ENCODE measurements around the gene HERC5.
"Not testable (repeated sequence)": the region's sequence is repeated elsewhere in the genome, so short reads cannot be mapped to it uniquely, and the experiment has no call there.

HERC5 gene

GRCh38 chr4:88456670-88457306 lies at the start of gene HERC5:
Gene HERC5 (plus strand): TSS chr4:88457119. CDS start chr4:88457270, 151 bp downstream.
- DNase-seq (ENCODE audit: low read depth in 3 of 3) = peak; percentile 68 to 84 (median 84)

- DNase-seq (ENCODE audit: low read depth in 3 of 3) = no peak
These were observed 47.7 kb upstream of the HERC5 start for GRCh38 chr4:88409206-88409605.

GRCh38 chr4:88409789-88410188 lies 47.1 kb upstream of the HERC5 start:
- DNase-seq (ENCODE audit: low read depth in 3 of 3) = no peak

- no peak for DNase-seq (ENCODE audit: low read depth in 3 of 3)
These were observed 45.3 kb upstream of the HERC5 start for GRCh38 chr4:88411491-88412096.

GRCh38 chr4:88413801-88414200 lies 43.1 kb upstream of the HERC5 start:
- no peak for DNase-seq (ENCODE audit: low read depth in 3 of 3)

- no peak for DNase-seq (ENCODE audit: low read depth in 3 of 3)
These were observed 42.2 kb upstream of the HERC5 start for GRCh38 chr4:88414755-88415154.

GRCh38 chr4:88415982-88416381 lies 40.9 kb upstream of the HERC5 start:
- DNase-seq (ENCODE audit: low read depth in 3 of 3) = no peak

- no peak for DNase-seq (ENCODE audit: low read depth in 3 of 3)
These were observed 38.5 kb upstream of the HERC5 start for GRCh38 chr4:88418411-88418810.

- no peak for DNase-seq (ENCODE audit: low read depth in 3 of 3)
These were observed 37.0 kb upstream of the HERC5 start for GRCh38 chr4:88419874-88420273.

- no peak for DNase-seq (ENCODE audit: low read depth in 3 of 3)
These were observed 36.1 kb upstream of the HERC5 start for GRCh38 chr4:88420844-88421243.

- DNase-seq (ENCODE audit: low read depth in 3 of 3) = no peak
These were observed 34.5 kb upstream of the HERC5 start for GRCh38 chr4:88422403-88422802.

GRCh38 chr4:88429401-88429800 lies 27.5 kb upstream of the HERC5 start:
- DNase-seq (ENCODE audit: low read depth in 3 of 3) = no peak

GRCh38 chr4:88435987-88436693 lies 20.8 kb upstream of the HERC5 start:
- DNase-seq (ENCODE audit: low read depth in 3 of 3) = no peak

- DNase-seq (ENCODE audit: low read depth in 3 of 3) = not testable (repeated sequence)
These were observed 19.0 kb upstream of the HERC5 start for GRCh38 chr4:88437873-88438272.

GRCh38 chr4:88439161-88439760 lies 17.7 kb upstream of the HERC5 start:
- no peak for DNase-seq (ENCODE audit: low read depth in 3 of 3)

GRCh38 chr4:88440146-88440545 lies 16.8 kb upstream of the HERC5 start:
- no peak for DNase-seq (ENCODE audit: low read depth in 3 of 3)

GRCh38 chr4:88441696-88442095 lies 15.2 kb upstream of the HERC5 start:
- no peak for DNase-seq (ENCODE audit: low read depth in 3 of 3)

GRCh38 chr4:88442689-88443191 lies 14.2 kb upstream of the HERC5 start:
- DNase-seq (ENCODE audit: low read depth in 3 of 3) = no peak

GRCh38 chr4:88443486-88443885 lies 13.4 kb upstream of the HERC5 start:
- DNase-seq (ENCODE audit: low read depth in 3 of 3) = no peak

GRCh38 chr4:88445252-88445651 lies 11.7 kb upstream of the HERC5 start:
- no peak for DNase-seq (ENCODE audit: low read depth in 3 of 3)

GRCh38 chr4:88446124-88446523 lies 10.8 kb upstream of the HERC5 start:
- no peak for DNase-seq (ENCODE audit: low read depth in 3 of 3)

GRCh38 chr4:88447371-88448095 lies 9.4 kb upstream of the HERC5 start:
- DNase-seq (ENCODE audit: low read depth in 3 of 3) = no peak

All from stimulated activated CD4-positive, alpha-beta T cell treated with anti-CD3 and anti-CD28 coated beads, TNF-alpha, amount 100 ng/mL, for 4 hours (primary cell).